SJCRH30 (cell line): Measurements from ENCODE around the gene CCDC38. TPM values are rescaled to one million over a fixed set of nuclear protein-coding genes. Genes with fewer than 3 reads are reported as not detected.

ENCODE experiments used
- DNase-seq, 2 experiments: peaks; one replicate each; pipeline ENCODE4 v3.0.0-alpha.2; 2015 to 2020
- H3K27ac ChIP-seq: fragments of 250-450 bp; sonication (Bioruptor Pico); 2 replicates; pipeline ENCODE4 v1.5.1; 2020; ENCODE audit warnings: mild to moderate bottlenecking, moderate library complexity
- H3K27me3 ChIP-seq: fragments of 250-450 bp; sonication (Bioruptor Pico); 2 replicates; pipeline ENCODE4 v1.5.1; 2020; ENCODE audit warnings: mild to moderate bottlenecking, moderate library complexity
- H3K36me3 ChIP-seq: fragments of 250-450 bp; sonication (Bioruptor Pico); 2 replicates; pipeline ENCODE4 v1.5.1; 2020; ENCODE audit warnings: mild to moderate bottlenecking, moderate library complexity
- H3K4me1 ChIP-seq: fragments of 250-450 bp; sonication (Bioruptor Pico); 2 replicates; pipeline ENCODE4 v1.5.1; 2020; ENCODE audit warnings: mild to moderate bottlenecking, moderate library complexity
- H3K4me3 ChIP-seq: fragments of 250-450 bp; sonication (Bioruptor Pico); 2 replicates; pipeline ENCODE4 v1.5.1; 2020; ENCODE audit warnings: mild to moderate bottlenecking, moderate library complexity
- H3K9me3 ChIP-seq: fragments of 250-450 bp; sonication (Bioruptor Pico); replicated peaks from 2 replicates; pipeline ENCODE4 v1.5.1; 2020; ENCODE audit warnings: mild to moderate bottlenecking, moderate library complexity
- total RNA-seq: library from RNA; depleted of rRNA; stranded (reverse); fragments of >200 nt; shearing (Covaris generic); gene quantifications from 2 replicates; pipeline ENCODE4 v1.2.3, GENCODE V29; 2014

The CCDC38 gene
- total RNA-seq, 1 experiment from 2014 or later: 0.04 TPM

- no peaks in the 10 kb centered on the region for H3K9me3 ChIP-seq
- no peak overlapping the region for H3K27ac ChIP-seq
- no peaks in the 10 kb centered on the region for H3K36me3 ChIP-seq
- 0 out of 2 replicates have a peak, but pooled peaks cover 7% of the 10 kb centered on the region for H3K4me1 ChIP-seq
- H3K4me3 ChIP-seq: no peak overlapping the region
- DNase-seq: no peak
- no peaks in the 10 kb centered on the region for H3K27me3 ChIP-seq
These were observed 60.3 kb downstream of the CCDC38 start for GRCh38 chr12:95882080-95882479.

DNA sequence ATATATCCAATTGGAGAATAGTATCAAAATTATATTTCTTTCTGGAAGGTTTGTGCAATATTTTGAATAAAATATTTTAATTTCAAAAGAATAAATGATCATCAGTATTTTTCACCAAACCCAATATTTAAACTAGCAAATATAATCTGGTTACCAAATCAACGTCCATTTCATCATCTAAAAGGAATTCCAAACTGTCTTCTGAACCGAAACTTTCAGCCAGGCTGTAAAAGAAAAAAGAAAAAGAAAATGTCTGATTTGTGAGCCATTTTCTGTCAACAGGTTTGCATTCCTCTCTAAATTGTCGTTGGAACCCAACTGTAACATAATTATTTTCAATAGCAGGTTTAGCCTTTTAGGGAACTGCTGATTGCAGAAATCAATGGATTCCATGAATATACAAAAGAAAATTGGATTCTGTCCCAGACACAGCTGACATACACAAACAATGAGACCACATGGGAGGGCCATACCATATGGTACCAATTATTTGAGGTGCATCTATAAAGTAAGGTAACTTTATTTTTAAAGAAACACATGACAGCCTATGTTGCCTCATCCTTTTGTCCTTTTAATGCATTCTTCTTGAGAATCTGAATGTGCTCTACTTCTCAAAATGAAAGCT lies 61.0 kb downstream of the CCDC38 start:
- no peaks in the 10 kb centered on the region for H3K27me3 ChIP-seq
- H3K9me3 ChIP-seq: no peaks in the 10 kb centered on the region
- H3K4me1 ChIP-seq: 0 out of 2 replicates have a peak, but pooled peaks cover 7% of the 10 kb centered on the region
- no peak overlapping the region for H3K27ac ChIP-seq
- H3K4me3 ChIP-seq: no peak overlapping the region
- DNase-seq: no peak
- no peaks in the 10 kb centered on the region for H3K36me3 ChIP-seq

DNA sequence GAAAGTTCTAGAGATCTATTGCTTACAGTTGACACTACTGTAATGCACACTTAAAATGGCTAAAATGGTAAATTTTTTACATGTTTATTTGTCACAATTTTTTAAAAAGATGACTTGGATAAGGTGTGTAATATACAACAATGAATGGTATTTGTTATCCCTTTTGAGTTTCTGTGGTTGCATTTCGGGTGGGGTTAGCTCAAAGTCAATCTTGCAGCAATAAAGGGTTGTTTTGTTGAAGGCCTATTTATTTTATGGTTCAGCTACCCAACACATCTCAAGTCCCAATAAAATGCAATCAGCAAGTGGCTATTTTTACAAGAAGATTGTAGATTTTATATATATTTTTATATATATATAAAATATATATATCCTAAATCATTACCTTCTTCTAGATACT lies 61.5 kb downstream of the CCDC38 start:
- H3K4me1 ChIP-seq: 0 out of 2 replicates have a peak, but pooled peaks cover 7% of the 10 kb centered on the region

GRCh38 chr12:95877622-95878021 lies 64.8 kb downstream of the CCDC38 start:
- H3K9me3 ChIP-seq: no peaks in the 10 kb centered on the region; the same call in 1 of the 2 replicates
- H3K4me1 ChIP-seq: 0 out of 2 replicates have a peak, but pooled peaks cover 7% of the 10 kb centered on the region
- H3K4me3 ChIP-seq: no peak overlapping the region
- DNase-seq: no peak
- no peaks in the 10 kb centered on the region for H3K36me3 ChIP-seq
- no peaks in the 10 kb centered on the region for H3K27me3 ChIP-seq
- H3K27ac ChIP-seq: no peak overlapping the region

More for the DNA sequence above, 61.5 kb downstream of the CCDC38 start:
- DNase-seq: no peak
- H3K9me3 ChIP-seq: no peaks in the 10 kb centered on the region; the same call in 1 of the 2 replicates
- H3K36me3 ChIP-seq: no peaks in the 10 kb centered on the region
- no peak overlapping the region for H3K27ac ChIP-seq
- H3K4me3 ChIP-seq: no peak overlapping the region
- H3K27me3 ChIP-seq: no peaks in the 10 kb centered on the region

- Histone ChIP-seq H3K4me1 (no peaks in the 10 kb centered on the region), H3K4me3 (no peak overlapping the region)
These were observed 68.0 kb downstream of the CCDC38 start for GRCh38 chr12:95874452-95874851.

DNA sequence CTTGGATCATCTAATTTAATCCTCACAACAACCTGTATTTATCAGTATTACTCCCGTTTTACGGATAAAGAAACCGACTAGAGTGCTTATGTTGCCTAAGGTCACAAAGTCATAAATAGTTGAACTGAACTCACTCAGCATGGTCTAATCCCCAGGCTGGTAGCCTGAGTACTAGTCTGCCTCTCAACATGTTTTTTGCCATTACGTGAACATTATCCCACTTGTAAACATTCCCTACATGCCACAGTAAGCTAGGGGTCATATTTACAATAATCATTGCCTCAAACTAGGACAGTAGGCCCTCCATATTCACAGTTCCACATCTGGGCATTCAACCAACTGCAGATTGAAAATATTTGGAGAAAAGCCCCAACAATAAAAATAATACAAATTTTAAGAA lies 71.5 kb downstream of the CCDC38 start:
- H3K27me3 ChIP-seq: no peaks in the 10 kb centered on the region
- no peak for DNase-seq
- H3K4me3 ChIP-seq: no peak overlapping the region

More at GRCh38 chr12:95874452-95874851, 68.0 kb downstream of the CCDC38 start:
- no peak for DNase-seq
- Histone ChIP-seq H3K36me3 (0 out of 2 replicates have a peak, but pooled peaks cover under 1% of the 10 kb centered on the region), H3K27me3 (no peaks in the 10 kb centered on the region), H3K9me3 (no peaks in the 10 kb centered on the region; the same call in 1 of the 2 replicates), H3K27ac (no peak overlapping the region)

GRCh38 chr12:95863337-95863736 lies 79.1 kb downstream of the CCDC38 start:
- Histone ChIP-seq H3K27ac (no peak overlapping the region), H3K4me3 (no peak overlapping the region), H3K36me3 (peaks cover 67% of the 10 kb centered on the region), H3K4me1 (no peaks in the 10 kb centered on the region), H3K9me3 (no peaks in the 10 kb centered on the region; the same call in 1 of the 2 replicates), H3K27me3 (no peaks in the 10 kb centered on the region)
- DNase-seq: no peak

More for the DNA sequence above, 71.5 kb downstream of the CCDC38 start:
- Histone ChIP-seq H3K27ac (no peak overlapping the region), H3K36me3 (peaks cover 23% of the 10 kb centered on the region), H3K9me3 (no peaks in the 10 kb centered on the region; the same call in 1 of the 2 replicates), H3K4me1 (no peaks in the 10 kb centered on the region)

DNA sequence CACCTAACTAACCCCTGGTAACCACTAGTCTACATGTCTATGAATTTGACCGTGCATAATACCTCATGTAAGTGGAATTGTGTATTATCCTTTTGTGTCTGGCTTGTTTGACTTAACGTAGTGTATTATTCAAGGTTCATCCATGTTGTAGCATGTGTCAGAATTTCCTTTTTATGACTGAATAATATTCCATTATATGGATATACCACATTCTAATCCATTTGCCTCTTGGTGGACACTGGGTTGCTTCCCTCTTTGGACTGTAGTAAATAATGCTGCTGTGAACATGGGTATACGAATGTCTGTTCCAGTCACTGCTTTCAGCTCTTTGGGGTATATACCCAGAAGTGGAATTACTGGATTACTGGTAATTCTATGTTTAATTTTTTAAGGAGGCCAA lies 80.4 kb downstream of the CCDC38 start:
- no peaks in the 10 kb centered on the region for H3K27me3 ChIP-seq
- no peak overlapping the region for H3K4me3 ChIP-seq
- H3K27ac ChIP-seq: no peak overlapping the region
- H3K36me3 ChIP-seq: peaks cover 59% of the 10 kb centered on the region
- H3K4me1 ChIP-seq: no peaks in the 10 kb centered on the region
- DNase-seq: no peak
- H3K9me3 ChIP-seq: no peaks in the 10 kb centered on the region; the same call in 1 of the 2 replicates

- DNase-seq: no peak
- H3K27ac ChIP-seq: no peak overlapping the region
- peak overlapping the region; percentile 78 for H3K4me3 ChIP-seq
These were observed 82.2 kb downstream of the CCDC38 start for GRCh38 chr12:95859947-95860850.

DNA sequence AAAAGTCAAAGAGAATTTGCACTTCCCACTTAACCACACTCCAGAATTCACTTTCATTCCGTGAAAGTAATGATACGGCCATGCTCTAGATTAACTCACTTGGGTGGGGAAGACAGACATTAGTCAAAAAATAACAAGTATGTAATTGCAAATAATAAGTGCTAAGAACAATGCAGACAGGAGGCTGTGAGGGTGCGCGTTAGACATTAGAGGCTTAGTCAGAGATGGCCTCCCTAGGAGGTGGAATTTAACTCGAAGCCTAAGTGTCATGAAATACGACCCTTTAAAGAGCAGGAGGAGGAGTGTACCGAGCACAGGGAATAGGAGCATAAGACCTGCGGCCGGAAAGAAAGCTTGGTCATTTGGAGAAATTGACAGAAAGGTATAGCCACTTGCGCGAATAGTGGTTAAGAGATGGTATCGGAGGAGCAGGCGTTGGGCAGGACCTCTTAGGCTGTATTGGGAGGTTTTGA lies 83.0 kb downstream of the CCDC38 start:
- H3K27me3 ChIP-seq: no peaks in the 10 kb centered on the region
- no peaks in the 10 kb centered on the region; the same call in 1 of the 2 replicates for H3K9me3 ChIP-seq
- DNase-seq: peak; percentile 10 to 42
- peak overlapping the region; percentile 68 for H3K27ac ChIP-seq
- peaks cover 36% of the 10 kb centered on the region for H3K36me3 ChIP-seq
- H3K4me1 ChIP-seq: no peaks in the 10 kb centered on the region
- H3K4me3 ChIP-seq: peak overlapping the region; percentile 78

More at GRCh38 chr12:95859947-95860850, 82.2 kb downstream of the CCDC38 start:
- Histone ChIP-seq H3K27me3 (no peaks in the 10 kb centered on the region), H3K9me3 (no peaks in the 10 kb centered on the region; the same call in 1 of the 2 replicates), H3K36me3 (peaks cover 41% of the 10 kb centered on the region), H3K4me1 (no peaks in the 10 kb centered on the region)

- H3K4me3 ChIP-seq: peak within 1 kb of the TSS; percentile 78
- peak within 1 kb of the TSS; percentile 68 for H3K27ac ChIP-seq
- no peaks in the 10 kb centered on the region; the same call in 1 of the 2 replicates for H3K9me3 ChIP-seq
- peaks cover 29% of the 10 kb centered on the region for H3K36me3 ChIP-seq
- peak; percentile 93 to 96 for DNase-seq
- no peaks in the 10 kb centered on the region for H3K4me1 ChIP-seq
- no peaks in the 10 kb centered on the region for H3K27me3 ChIP-seq
These were observed 83.7 kb downstream of the CCDC38 start, which contains the start of gene SNRPF for GRCh38 chr12:95858451-95859343. TSS of gene SNRPF (plus strand) at chr12:95858952. CDS start at chr12:95859074, 122 bp downstream.

DNA sequence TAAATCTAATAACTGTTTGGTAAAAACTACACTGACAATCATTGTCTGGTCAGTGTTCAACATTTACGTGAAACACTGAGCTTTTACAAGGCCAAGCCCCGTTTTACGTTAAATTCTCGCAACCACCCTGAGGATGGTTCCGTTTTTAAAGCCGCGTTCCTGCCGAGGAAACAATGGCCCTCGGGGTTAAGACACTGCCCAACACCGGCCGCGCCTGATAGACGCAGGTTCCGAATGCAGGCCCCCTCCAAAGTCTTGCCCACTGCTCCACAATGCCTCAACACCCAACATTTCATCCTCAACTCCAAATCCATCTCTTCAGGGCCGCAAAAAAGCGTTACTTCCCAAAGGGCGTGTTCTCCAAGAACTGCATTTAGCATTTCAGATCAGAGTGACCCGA lies 84.6 kb downstream of the CCDC38 start:
- Histone ChIP-seq H3K9me3 (no peaks in the 10 kb centered on the region), H3K27ac (no peak overlapping the region), H3K4me1 (no peaks in the 10 kb centered on the region), H3K4me3 (no peak overlapping the region; the same call in 1 of the 2 replicates), H3K27me3 (no peaks in the 10 kb centered on the region), H3K36me3 (peaks cover 20% of the 10 kb centered on the region)
- DNase-seq: no peak

DNA sequence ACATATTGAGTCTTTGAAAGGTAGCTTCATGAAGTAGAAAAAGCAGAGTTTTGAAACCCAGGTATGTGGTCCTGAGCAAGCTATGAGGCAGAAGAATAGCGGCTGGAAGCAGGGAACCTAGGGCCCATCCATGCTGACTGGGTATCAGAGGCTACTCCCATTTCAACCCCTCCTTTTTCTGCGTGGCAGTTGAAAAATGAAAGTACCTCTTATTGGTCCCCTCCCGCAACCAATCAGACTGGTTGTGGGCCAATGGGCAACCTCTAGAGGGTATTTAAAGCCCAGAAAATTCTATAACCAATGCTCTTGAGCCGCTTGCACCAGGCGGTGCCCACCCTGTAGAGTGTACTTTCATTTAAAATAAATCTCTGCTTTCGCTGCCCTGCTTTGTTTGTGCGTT lies 85.3 kb downstream of the CCDC38 start:
- Histone ChIP-seq H3K36me3 (peaks cover 14% of the 10 kb centered on the region), H3K4me1 (no peaks in the 10 kb centered on the region), H3K27me3 (no peaks in the 10 kb centered on the region), H3K27ac (no peak overlapping the region), H3K4me3 (no peak overlapping the region), H3K9me3 (no peaks in the 10 kb centered on the region)
- no peak for DNase-seq

DNA sequence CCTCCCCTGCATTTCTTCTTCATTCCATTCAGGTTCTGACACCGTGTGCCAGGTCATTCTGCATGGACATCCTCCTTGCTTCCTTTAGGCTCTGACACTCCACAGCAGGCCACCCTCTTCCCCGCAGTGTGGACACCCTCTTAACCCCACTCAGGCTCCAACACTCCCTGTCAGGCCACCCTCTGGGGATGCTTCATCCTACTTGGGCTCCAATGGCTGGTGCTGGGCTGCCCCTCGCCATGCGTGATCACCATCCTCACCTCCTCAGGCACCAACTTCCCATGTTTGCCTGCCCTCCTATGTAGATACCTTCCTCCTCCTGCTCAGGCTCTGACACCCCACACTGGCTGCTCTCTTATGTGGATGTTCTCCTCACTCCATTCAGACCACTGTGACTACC lies 90.3 kb downstream of the CCDC38 start:
- DNase-seq: no peak
- peaks cover 5% of the 10 kb centered on the region; the same call in 1 of the 2 replicates for H3K27me3 ChIP-seq
- H3K4me1 ChIP-seq: no peaks in the 10 kb centered on the region
- no peak overlapping the region for H3K27ac ChIP-seq
- H3K36me3 ChIP-seq: no peaks in the 10 kb centered on the region
- no peaks in the 10 kb centered on the region for H3K9me3 ChIP-seq
- no peak overlapping the region for H3K4me3 ChIP-seq
